SIG-M5 (cell line): ENCODE data around the gene KRTAP10-1.
"Not testable (repeated sequence)": the region's sequence is repeated elsewhere in the genome, so short reads cannot be mapped to it uniquely, and the experiment has no call there.

ENCODE experiments used
- DNase-seq: peaks from one replicate; lab custom pipeline; 2025; lab: John Stamatoyannopoulos, UW

The KRTAP10-1 gene

GRCh38 chr21:44515359-44516165 is 24.4 kb downstream of the KRTAP10-1 start:
- DNase-seq, result no peak

- DNase-seq, result no peak
Measured at GRCh38 chr21:44514746-44515358, 25.1 kb downstream of the KRTAP10-1 start.

- DNase-seq, result no peak
Measured at GRCh38 chr21:44514218-44514520, 25.8 kb downstream of the KRTAP10-1 start.

DNA sequence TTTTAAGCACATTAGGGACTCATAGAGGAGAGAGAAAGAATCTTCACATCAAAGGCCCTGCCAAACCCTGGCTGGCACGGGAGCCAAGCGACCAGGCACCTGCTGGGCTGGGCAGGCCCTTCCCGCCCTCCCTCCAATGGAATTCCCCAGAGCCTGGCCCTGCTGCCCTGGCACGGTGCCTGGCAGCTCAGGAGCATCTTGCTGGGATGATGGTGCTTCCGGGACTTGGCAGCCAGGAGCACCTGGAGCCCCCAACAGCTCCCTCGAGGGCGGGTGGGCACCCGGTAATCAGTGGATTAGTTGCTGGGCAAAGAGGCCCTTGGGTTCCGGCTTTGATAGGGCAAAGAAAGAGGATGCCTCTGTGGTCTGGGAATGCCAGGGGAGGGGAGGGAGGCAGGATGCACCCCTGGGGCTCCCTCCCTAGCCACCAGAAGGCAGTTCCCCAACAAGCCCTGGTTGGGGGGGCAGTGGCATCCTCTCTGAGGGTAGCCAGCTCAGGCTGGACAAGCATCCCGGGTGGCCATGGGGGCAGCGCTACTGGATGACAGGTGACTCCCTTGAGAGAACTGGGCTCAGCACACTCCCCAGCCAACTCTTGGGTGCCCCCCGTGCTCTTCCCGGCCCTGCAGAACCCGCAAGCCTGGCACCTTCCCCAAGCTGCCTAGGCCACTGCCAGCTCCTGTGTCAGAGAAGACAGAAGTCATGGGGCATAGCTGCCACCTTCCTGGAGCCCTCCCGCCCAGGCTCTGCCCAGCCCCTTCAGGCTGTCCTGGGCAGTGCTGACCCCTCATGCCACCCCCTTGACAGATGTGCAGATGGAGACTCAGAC is 26.4 kb downstream of the KRTAP10-1 start:
- no peak for DNase-seq

- no peak for DNase-seq
Measured at GRCh38 chr21:44512496-44513388, 27.3 kb downstream of the KRTAP10-1 start.

DNA sequence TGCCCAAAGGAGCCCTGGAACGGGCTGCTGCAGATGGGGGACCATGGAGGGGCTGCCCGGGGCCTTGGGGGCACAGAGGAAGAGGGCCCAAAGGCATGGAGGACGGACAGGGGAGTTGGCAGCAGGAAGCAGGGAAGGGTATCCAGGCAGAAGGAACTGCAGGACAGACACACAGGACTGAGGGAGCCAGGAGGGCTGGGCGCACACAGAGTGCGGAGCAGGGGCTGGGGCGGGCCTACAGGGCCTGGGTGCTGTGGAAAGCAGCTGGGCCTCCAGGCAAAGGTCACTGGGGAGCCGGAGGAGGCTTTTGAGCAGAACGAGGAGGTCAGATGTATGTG is 28.1 kb downstream of the KRTAP10-1 start:
- no peak for DNase-seq

DNA sequence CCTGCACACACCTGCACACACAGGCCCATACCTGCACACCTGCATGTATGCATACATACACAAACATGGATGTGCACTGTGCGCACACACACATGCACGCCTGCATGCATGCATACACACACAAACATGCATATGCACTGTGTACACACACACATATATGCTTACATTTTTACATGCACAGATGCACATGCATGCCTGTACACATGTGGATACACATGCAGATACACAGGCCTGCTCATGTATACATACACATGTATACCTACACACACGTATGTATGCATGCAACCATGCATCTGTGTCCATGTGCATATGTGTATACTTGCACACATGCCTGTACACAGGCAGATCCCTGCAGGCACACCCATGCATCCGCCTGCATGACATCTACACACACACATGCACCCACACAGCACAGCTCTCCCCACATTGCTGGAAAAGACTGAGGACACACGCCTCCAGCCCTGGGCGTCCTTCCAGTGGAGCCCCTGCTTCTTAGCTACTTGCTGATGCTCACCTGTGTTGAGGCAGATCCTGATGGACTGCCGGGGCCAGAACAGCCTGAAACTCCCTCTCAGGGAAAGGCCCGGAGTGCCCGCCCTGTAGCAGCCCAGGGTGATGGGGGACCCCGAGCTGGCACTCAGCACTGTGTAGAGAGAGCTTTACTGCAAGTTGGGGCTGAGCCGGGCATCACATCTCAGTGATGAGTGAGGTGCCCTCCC is 28.6 kb downstream of the KRTAP10-1 start:
- DNase-seq, result no peak

DNA sequence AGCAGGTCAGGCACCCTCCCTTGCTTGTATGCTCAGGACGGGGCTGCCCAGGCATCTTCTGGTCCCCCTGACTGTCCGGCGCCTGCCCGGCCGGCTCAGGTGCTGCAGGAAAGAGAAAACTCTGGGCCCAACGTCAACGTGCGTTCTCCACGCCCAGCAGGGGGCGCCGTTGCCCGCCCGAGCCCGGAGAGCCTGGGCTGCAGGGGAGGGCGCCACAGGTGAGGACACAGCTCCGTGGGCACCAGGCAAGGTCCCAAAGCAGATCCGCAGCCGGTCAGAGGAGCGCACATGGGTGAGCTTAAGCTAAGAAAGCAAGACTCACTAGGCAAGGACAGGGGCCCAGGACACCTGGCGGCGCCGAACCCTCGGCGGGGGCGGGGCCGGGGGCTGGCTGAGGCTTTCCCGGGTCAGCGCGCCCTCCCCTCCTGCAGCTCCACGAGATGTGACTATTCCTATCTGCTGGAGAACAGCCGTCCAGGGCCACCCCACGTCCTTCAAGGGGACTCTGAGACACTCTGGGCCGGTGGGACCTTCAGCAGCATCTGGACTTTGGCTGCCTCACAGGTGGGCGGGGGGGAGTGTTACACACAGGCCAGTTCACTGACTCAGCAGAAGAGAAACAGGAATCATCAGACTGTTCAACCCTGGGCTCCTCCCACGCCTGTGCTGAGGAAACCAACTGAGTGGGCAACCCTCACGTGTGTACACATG is 29.3 kb downstream of the KRTAP10-1 start:
- no peak for DNase-seq

DNA sequence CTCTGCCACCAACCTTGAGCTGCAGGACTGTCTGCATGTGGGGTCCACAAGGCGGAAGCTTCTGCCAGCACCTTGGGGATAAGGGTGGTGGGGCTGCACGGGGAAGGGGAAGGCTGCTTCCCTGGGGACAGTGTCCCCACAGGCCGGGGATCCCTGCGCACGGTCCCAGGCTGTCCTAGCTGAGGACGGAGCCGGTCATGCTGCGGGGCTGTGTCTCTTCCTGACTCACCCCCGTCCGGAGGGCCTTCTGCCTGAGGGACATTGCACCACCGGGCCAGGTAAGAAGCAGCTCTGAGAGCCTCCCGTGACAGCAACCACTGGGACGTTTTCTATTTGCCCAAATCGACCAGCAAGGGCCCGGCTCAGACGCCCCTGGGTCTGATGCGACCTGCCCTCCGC is 29.9 kb downstream of the KRTAP10-1 start:
- no peak for DNase-seq

DNA sequence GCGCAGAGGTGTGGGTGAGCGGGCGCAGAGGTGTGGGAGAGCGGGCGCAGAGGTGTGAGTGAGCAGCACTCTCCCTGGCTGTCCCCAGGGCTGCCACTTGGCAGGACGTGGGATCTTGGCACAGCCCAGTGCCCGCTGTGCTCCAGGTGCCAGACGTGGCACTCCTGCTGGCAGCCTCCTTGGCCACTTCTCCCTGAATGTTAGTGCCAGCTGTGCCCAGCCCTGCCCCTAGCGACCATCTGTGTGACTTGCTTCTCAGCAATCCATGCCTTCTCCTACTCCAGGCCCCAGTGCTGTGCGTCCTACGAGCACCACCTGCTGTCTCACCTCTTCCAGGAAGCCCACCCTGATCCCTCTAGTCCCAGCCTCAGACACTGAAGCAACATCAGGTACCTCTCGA is 30.5 kb downstream of the KRTAP10-1 start:
- no peak for DNase-seq

GRCh38 chr21:44508711-44509445 is 31.1 kb downstream of the KRTAP10-1 start:
- DNase-seq, result no peak

GRCh38 chr21:44508426-44508710 is 31.6 kb downstream of the KRTAP10-1 start:
- DNase-seq, result no peak

GRCh38 chr21:44507673-44508425 is 32.1 kb downstream of the KRTAP10-1 start:
- DNase-seq, result no peak

- DNase-seq, result no peak
Measured at GRCh38 chr21:44506279-44507255, 33.4 kb downstream of the KRTAP10-1 start.

- DNase-seq, result no peak
Measured at GRCh38 chr21:44505673-44506278, 34.2 kb downstream of the KRTAP10-1 start.

- no peak for DNase-seq
Measured at GRCh38 chr21:44503901-44504399, 36.0 kb downstream of the KRTAP10-1 start.

GRCh38 chr21:44503006-44503889 is 36.7 kb downstream of the KRTAP10-1 start:
- DNase-seq, result not testable (repeated sequence)
